GM18505 (cell line): ENCODE measurements around the gene CAB39L.

Experiments
- ATAC-seq: cut with Tn5 transposase; IDR thresholded peaks from one replicate; pipeline ENCODE4 v1.9.1; 2021; ENCODE audit not compliant: unreplicated experiment
- POLR2A ChIP-seq: IDR thresholded peaks from 4 replicates; pipeline ENCODE4 v1.6.1; 2011; ENCODE audit warnings: borderline replicate concordance; ENCODE audit not compliant: insufficient read depth, insufficient read length; ENCODE audit errors: extremely low read depth

The CAB39L gene

DNA sequence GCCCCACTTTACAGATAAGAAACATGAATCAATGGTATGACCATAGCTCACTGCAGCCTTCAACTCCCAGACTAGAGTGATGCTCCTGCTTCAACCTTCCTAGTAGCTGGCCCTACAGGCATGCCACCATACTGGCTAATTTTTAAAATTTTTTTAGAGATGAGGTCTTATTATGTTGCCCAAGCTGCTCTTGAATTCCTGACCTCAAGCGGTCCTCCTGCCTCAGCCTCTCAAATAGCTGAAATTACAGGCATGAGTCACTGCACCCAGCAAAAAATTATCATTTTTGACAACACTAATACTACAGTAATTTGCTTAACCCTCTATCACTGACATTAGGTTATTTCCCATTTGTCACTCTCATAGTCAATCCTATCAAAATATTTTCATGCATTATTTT lies 14.7 kb downstream of the CAB39L start:
- no peak for ATAC-seq
- TF ChIP-seq POLR2A: no peak

DNA sequence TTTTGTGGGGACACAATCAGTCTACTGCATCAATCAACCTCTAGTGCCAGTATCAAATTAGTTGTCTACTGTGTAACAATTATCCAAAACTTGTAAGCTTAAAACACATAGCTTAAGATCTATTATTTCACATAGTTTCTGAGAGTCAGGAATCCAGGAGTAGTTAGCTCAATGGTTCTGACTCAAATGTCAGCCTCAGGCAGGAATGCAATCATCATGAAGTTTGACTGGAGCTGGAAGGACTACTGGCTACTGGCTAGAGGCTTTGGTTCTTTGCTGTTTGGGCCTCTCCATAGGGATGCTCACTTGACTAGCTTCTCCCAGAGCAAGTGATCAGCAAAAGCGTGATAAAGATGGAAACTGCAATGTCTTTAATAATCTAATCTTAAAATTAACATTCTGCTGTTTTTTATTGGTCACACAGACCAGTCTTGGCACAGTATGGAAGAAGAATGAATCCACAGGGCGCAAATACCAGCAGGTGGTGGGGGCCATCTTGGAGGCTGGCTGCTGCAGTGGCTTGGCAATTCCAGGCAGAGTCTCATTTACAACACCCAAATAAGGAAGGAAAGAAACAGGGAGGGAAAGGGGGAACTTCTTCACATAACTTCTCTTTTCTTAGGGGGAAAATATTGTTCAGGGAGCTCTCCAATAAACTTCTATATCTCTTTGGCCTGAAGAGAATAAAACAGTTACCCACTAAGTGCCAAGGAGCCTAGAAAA lies 15.7 kb downstream of the CAB39L start:
- ATAC-seq: no peak
- no peak for TF ChIP-seq POLR2A

DNA sequence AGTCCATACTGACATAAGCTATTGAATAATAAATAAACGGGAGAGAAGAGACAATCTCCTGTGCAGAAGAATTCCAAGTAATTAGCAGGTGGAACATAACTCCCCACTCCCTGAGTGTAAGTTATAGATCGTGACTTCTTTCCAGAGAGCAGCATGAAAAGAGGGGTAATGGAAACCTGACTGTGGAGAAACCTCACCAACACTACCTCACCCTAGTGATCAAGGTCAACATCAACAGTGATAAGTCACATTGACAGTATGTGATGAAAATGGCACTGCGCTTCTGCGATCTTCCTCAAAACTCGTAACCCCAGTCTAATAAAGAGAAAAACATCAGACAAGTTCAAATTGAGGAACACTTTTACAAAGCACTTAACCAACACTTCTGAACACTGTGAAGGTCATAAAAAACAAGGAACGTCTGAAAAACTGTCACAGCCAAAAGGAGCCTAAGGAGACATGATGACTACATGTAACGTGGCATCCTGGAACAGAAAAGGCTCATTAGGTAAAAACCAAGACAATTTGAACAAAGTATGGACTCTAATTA lies 19.8 kb downstream of the CAB39L start:
- ATAC-seq: no peak
- TF ChIP-seq POLR2A: no peak

DNA sequence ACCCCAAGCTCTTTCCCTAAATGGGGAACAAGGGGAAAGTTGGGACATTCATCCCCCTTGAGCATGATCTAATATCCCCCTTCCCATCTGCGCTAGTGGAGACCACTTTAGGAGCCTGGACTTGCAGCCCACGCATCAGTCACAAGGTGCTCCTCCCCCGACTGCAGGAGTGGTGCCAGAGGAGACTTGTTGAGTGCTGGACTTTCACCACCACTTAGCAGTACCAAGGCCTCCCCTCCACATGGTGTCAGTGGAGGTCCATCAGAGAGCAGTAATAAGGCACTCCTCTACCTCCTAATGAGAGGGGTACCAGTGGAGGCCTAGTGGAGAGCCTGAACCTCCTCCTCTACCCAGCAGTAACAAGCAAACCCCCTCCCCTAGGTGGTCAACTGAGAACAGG lies 22.5 kb downstream of the CAB39L start:
- no peak for ATAC-seq
- TF ChIP-seq POLR2A: no peak

DNA sequence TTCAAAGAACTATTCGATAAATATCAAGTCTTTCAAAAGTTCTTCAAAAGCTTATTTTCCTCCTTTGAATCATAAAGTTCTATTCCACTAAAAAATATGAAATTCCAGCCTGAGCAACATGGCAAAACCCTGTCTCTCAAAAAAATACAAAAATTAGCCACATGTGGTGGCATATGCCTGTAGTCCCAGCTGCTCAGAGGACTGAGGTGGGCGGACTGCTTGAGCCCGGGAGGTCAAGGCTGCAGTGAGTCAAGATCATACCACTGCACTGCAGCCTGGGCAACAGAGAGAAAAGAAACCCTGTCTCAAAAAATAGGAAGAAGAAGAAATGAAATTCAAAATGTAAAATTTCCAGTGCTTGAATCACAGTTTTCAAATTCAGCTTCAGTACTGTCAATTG lies 24.6 kb downstream of the CAB39L start:
- no peak for TF ChIP-seq POLR2A
- no peak for ATAC-seq

DNA sequence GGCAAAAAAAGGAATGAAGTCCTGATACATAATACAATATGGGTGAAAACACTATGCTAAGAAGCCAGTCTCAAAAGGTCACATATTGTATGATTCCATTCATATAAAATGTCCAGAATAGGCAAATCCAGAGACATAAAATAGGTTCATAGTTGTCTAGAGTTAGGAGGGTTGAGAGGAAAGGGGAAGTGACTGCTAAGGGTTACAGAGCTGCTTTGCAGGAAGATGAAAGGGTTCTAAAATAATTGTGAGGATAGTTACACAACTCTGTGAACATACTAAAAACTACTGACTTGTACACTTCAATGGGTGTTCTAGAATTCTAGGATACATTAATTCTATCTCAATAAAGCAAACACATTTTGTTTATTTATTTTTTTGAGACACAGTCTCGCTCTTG lies 25.7 kb downstream of the CAB39L start:
- TF ChIP-seq POLR2A: no peak
- no peak for ATAC-seq

DNA sequence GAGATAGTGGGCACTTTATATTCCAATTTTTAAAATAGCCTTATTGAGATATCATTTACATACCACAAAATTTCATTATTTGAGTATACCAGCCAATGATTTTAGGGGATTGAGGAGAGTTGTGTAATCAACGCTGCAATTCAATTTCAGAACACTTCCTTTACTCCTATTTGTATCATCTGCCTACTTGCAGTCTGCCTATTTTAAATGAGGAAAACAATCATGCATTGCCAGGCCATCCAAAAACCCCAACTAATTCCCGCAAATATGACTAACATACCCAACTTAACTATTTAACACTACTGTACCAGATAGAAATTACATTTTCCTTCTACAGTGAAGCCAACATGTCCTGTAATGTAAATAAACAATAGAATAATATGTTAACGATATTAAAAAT lies 26.7 kb downstream of the CAB39L start:
- ATAC-seq: no peak
- TF ChIP-seq POLR2A: no peak

DNA sequence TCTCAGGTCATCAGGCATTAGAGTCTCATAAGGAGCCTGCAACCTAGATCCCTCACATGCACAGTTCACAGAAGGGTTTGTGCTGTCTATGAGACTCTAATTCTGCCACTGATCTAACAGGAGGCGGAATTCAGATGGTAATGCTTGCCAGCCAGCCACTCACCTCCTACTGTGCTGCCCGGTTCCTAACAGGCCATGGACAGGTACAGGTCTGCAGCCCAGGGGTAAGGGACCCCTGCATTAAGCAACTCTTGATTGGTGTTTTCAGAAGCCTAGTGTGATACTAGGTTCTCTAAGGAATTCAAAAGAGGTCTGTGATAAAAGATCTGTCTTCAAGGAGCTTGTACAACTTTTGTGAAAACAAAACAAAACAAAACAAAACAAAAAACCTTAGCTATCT lies 31.1 kb downstream of the CAB39L start:
- ATAC-seq: no peak
- no peak for TF ChIP-seq POLR2A

DNA sequence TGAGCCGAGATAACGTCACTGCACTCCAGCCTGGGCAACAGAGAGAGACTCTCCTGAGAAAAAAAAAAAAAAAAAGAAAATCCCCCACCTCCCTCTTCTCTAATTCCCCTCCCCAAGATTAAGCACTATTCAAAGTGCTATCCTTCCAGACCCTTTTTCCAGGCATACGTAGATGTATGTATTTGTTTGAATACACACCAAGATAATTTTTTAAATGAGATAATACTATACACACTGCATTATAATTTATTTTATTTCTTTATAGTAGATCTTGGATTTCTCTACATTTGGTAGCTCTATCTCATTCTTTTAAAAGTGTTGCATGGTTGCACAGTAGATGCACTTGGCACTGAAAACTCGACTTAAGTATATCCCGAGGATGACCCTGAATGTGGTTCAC lies 32.5 kb downstream of the CAB39L start:
- ATAC-seq: no peak
- no peak for TF ChIP-seq POLR2A

DNA sequence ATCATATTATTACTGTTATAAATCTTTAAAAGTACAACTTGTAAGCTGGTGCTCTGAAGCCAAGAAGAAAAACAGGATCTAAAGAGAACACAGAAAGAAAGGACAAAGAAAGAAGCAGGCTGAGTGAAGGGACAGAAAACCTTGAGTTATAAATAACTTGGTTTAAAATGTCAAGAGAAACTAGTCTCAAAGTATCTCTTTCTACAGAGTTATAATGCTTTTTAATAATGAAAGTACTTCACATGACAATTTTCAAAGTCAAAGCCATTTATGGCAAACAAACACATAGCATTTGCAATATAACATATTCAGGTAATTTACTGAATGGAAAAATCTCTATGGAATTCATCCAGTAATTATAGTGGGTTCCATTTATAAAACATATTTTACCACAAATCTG lies 33.4 kb downstream of the CAB39L start:
- no peak for TF ChIP-seq POLR2A
- ATAC-seq: no peak

DNA sequence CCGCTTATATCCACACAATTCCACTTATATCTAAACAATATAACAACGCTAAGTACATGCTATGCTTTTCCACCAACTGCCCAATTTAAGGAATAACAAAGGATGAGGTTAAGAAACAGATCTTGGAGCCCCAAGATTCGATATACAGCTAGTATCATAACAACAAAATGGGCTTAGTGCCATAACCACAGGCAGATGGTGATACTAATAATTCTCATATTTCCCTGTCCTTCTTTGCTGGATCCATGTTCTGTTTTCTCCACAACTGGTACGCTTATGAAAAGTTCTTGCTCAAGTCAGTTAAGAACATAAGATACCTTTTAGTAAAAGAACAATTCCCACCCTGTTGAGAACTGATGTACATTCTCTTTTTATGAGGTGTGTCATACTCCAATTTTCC lies 33.9 kb downstream of the CAB39L start:
- TF ChIP-seq POLR2A: no peak

DNA sequence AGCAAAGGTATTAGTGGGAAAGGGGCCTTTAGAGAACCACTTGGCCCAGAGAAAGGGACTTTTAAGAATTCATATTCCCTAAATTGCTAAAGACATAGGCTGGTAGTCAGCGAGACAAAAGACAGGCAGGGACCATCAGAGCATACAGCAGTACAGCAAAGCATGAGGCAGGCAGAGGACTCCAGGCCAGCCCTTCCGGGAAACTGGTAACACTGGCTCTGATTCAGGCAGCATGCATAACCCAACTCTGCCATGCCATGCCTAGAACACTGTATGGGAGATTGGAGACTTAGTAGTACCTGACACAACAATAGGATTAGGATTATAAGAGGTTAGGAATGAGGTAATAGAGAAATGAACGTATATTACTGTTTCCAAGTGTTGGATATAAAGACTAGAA lies 34.9 kb downstream of the CAB39L start:
- no peak for ATAC-seq
- TF ChIP-seq POLR2A: no peak

More for the DNA sequence above, 33.9 kb downstream of the CAB39L start:
- no peak for ATAC-seq

DNA sequence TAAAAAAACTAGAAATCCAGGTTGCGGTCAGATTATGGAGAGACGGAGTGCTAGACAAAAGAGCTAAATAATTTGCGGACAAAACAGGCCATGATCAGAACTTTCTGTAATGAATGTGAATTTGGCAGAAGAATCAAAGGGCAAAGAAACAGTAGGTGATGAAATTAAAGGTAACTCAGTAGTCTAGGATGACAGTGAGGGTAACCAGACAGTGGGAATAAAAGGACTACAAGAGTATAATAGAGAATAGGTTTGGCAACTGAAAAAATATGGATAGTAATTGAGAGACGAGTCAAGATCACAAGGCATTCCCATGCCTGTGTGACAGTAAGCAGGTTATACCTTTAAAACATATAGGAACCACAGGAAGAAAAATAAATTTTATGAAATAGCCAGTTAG lies 35.9 kb downstream of the CAB39L start:
- no peak for ATAC-seq

DNA sequence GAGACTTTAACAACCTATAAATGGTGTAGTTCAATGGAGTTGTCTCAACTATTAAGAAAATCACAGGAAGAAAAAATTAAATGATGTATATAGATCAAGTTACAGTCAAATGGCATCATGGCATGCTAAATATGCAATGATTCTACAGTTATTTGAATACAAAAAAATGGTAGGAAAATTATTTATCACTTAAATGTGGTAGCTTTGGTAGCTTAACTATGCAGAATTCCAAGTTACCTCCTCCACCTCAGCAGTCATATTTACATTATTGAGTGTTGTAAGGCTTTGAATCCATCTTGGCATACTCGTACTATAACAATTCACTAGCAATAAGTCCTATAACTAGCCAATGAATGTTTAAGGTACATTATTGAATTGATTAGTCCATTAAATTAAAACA lies 36.8 kb downstream of the CAB39L start:
- ATAC-seq: no peak

More for the DNA sequence above, 35.9 kb downstream of the CAB39L start:
- TF ChIP-seq POLR2A: no peak

DNA sequence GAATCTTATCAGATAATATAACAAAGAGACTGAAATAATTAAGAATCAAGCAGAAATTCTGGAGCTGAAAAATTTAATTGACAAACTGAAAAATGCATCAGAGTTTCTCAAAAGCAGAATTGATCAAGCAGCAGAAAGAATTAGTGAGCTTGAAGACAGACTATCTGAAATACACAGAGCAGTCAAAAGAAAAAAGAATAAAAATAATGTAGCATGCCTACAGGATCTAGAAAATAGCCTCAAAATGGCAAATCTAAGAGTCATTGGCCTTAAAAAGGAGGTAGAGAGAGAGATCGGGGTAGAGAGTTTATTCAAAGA lies 39.2 kb downstream of the CAB39L start:
- TF ChIP-seq POLR2A: no peak
- ATAC-seq: no peak

More for the DNA sequence above, 36.8 kb downstream of the CAB39L start:
- no peak for TF ChIP-seq POLR2A
